Daoy (cell line): ENCODE measurements around the gene GZMB. TPM values are rescaled to one million over a fixed set of nuclear protein-coding genes. Genes with fewer than 3 reads are reported as not detected.
A peak's percentile ranks its signal among the peaks of the same experiment; 100 is the strongest.
"Not testable (repeated sequence)": the region's sequence is repeated elsewhere in the genome, so short reads cannot be mapped to it uniquely, and the experiment has no call there.

Experiments
- DNase-seq: peaks from one replicate; pipeline ENCODE4 v3.0.0-alpha.2; 2015; ENCODE audit warnings: low read depth
- total RNA-seq: library from RNA; depleted of rRNA; stranded (reverse); fragments of >200 nt; shearing (Covaris generic); gene quantifications from 2 replicates; pipeline ENCODE4 v1.2.3, GENCODE V29; 2014; rRNA removed

Gene GZMB, protein sequence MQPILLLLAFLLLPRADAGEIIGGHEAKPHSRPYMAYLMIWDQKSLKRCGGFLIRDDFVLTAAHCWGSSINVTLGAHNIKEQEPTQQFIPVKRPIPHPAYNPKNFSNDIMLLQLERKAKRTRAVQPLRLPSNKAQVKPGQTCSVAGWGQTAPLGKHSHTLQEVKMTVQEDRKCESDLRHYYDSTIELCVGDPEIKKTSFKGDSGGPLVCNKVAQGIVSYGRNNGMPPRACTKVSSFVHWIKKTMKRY
- not detected in 2 replicates for total RNA-seq

- no peak for DNase-seq
Observed at GRCh38 chr14:24634158-24634557, at the start of gene GZMB. TSS of gene GZMB (minus strand) at chr14:24634190. CDS start at chr14:24634160, 30 bp downstream.

DNA sequence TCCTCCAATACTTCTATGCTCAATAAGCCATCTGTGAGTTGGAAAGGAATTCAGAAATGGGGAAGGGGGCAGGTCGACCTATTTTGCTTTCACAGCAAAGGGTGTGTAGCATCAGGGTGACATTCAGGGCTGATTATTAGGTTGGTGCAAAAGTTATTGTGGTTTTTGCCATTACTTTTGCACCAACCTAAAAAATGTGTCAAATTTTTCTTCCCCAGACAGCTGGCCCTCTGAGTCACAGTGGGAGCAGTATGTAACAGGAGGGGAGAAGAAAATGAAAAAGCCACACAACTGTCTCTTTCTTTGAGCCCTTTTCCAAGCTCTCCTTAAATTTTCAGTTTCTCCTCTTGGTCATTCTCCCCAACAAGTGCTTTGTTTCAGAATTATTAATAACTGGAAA, 47.1 kb upstream of the GZMB start:
- no peak for DNase-seq

GRCh38 chr14:24680516-24680915, 46.5 kb upstream of the GZMB start:
- no peak for DNase-seq

DNA sequence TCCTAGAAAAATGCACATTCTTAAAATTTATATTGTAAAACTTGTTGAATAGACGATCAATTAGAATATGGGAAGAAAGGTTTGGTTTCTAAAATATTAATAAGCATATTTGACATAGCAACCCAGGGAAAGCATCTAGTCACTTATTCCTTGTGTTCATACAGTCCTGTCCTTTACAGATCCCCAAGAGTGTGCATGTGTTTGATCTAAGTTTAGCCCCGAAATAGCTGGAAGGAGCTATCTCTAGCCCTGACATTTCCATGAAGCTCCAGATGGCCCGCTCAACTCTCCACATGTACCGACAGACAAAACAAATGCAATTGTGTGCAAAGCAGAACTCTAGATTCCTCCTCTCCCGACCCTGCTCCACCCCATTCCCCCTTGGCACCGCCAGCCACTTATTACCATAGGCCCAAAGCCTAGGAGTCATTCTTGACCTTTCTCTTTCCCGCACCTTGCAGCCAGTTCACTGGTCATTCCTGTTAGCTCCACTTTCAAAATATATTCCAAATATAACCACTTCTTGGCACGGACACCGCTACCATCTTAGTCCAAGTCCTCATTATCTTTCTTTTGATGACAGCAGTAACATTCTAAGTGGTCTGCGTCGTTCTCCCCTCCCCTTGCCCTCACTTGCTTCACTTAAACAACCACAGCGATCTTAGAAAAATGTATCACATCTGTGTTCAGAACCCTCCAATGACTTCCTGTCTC, 45.4 kb upstream of the GZMB start:
- no peak for DNase-seq

DNA sequence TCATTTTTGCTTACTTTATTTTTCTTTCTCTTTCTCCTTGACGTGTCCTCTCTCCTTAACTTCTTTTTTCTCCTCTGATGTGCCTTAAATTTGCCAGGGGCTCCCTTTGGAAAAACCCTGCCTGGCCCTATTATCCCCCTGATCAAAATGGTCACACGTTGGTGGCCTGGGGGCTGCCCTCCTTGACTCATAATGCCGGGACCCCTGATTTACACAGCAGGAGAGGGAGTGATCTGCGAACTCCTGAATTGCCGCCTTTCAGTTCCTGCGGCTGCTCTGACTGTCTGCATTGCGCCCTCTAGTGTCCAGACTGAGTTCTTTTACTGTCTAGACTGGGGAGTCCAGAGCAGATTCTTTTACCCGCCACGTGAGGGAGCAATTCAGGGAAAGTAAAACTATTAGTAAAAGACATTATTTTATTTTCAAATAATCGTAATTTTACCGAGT, 44.8 kb upstream of the GZMB start:
- peak; percentile 83 for DNase-seq

- DNase-seq, result no peak
Observed at GRCh38 chr14:24677956-24678355, 44.0 kb upstream of the GZMB start.

DNA sequence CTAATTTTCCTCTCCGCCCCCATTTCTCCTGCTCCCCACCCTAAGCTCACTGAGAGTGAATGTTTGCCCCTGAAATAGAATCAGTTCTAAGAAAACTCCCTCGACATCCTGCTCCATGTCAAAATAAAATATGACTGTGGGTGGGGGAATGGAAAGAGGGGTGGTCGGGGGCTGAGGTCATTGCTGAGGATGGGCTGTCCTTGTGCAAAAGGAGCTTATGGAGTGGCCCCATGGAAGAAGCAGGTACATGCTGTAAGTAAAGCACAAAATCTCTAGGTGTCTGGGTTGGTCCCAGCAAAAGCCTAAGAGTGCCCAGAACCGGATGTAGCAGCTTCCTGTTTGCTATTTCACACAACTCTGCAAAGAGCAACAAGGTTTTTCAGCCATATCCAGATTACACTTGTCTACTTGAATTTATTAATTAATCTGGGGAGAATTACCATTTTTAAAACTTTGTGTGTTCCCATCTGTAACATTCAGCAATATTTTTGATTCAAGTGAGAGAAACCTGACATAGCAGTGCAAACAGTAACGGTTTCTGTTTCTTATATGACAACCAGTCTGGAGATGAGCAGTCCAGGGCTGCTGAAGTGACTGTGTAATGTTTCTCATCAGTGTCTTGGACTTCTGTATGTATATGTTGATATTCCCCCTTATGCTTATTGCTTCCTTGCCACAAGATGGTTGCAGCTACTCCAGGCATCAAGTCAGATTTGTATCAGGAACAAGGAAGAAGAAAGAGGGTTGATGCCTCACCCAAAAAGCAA, 40.4 kb upstream of the GZMB start:
- no peak for DNase-seq

DNA sequence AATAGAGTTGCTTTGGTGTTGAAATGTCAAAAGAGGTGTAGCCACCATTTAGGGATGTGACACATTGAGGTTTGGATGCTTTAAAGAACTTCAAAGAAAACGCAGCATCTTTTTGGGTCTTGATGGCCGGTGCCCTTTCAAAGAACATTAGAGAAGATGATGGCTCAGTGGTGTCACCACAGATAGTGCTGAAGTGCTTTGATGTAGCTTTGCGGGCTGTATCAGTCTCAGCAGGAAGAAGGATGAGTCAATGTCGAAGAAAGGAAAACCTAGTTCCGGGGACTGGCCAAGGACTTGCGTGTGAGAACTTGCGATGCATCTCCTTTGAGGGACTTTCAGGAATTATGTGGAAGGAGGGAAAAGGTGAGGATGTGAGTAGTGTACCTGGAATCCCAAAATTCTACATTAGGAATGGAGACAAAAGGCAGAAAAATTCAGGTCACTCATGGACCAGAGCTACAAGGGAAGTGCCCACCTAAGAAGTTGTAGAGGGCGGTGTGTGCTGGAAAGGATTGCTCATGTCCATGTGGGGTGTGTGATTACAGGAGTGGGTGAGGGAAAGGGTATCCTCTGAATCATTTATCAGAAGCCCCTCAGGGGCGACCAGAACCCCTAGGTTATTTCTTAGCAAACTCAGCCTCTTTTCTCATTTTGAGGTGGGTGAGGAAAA, 39.7 kb upstream of the GZMB start:
- DNase-seq, result no peak

GRCh38 chr14:24673059-24673458, 39.1 kb upstream of the GZMB start:
- no peak for DNase-seq

DNA sequence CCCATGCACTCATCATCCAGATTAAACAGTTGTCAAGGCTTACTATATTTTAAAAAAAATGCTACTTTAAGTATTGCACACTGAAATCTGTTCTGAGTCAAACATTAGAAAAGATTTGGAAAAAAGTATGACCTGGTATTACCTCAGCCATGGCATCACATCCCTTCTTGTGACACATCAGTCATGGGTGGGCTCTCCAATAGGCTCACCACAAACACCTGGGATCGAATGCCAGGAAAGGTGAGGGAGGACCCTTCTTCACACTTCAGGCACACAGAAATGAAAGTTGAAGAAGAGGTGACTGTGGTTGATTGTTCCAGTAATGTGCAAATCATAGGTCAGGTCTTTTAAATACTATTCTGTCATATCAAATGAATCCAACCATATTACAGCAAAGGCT, 36.6 kb upstream of the GZMB start:
- no peak for DNase-seq

- no peak for DNase-seq
Observed at GRCh38 chr14:24669651-24670050, 35.7 kb upstream of the GZMB start.

- no peak for DNase-seq
Observed at GRCh38 chr14:24665440-24665991, 31.5 kb upstream of the GZMB start.

DNA sequence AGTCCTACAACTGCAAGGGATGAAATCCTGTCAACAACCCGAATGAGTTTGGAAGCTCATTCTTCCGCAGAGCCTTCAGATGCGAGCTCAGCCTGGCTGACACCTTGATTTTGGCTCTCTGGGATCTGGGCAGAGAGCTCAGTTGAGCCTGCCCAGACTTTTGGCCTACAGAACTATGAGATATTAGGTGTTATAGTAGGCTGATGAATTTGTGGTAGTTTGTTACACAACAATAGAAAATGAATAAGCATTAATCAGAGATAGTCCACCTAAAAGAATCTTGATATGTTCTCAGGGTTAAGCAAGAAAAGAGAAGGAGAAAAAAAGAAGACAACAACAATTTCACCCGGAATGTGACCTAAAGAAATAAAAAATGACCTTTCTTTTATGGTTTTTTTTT, 30.4 kb upstream of the GZMB start:
- DNase-seq, result no peak

DNA sequence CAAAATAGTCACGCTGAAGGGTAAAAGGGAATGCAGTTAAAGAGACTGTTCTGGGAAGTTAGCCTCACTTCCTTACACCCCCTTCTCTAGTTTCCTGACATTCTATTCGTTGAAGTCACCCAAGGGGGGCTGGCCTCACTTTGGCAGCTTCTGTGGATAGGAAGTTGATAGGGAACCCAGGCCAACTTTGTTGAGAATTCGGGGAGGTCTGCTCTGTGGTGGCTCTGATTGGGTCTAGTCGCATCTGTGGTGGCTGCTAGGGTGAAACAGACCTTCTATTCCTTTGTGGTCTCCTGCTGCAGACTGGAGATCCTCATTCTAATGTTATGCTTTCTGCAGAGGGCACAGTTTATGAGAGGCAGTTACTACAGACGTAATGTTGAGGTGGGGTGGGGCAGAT, 28.8 kb upstream of the GZMB start:
- DNase-seq, result no peak

DNA sequence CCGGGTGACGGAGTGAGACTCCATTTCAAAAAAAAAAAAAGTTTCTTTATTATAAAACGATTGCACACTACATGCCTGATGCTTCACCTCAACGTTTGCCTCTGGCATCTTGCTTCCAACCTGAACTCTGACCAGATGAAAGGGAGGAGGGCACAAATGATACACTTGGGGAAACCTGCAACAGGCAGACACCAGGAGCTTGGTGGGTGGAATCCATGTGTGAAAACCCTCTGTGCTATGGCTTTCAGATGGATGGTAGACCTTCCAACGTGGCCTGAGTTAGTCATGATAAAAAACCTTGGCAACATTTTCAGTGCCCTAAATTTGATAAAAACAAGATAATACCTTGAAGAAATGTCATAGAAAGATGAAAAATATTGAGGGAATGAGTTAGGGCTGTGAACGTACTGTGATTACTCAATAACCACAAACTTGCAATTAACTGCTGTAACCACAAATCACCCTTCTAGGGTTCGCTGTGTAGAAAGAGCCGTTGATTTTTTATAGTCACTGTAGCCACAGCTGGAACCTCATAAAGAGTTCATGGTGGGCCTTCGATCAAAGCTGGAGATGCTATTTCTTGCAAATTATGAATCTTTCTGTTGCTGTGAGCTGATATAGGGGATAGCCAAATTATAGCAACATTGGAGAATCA, 26.1 kb upstream of the GZMB start:
- no peak for DNase-seq

GRCh38 chr14:24648361-24648760, 14.4 kb upstream of the GZMB start:
- DNase-seq, result not testable (repeated sequence)

DNA sequence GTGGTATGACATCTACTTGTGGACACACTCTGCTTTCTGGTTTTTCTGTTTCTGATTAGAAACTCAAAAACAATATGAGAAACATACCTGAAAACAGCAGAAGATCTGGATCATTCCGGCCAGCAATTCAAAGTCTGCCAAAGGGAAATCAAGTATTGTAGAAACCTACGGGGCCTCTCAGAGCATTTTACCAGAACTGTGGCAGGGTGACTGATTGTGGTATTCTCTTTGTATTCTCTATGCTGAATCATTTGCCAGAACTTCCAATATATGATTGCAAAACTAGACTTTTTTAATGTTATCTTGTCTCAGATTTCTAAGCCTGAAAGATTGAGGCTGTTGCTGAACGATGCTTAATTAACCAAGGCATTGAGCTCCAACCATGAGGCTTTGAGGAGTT, 5.9 kb upstream of the GZMB start:
- no peak for DNase-seq

- no peak for DNase-seq
Observed at GRCh38 chr14:24639270-24639669, 5.3 kb upstream of the GZMB start.

DNA sequence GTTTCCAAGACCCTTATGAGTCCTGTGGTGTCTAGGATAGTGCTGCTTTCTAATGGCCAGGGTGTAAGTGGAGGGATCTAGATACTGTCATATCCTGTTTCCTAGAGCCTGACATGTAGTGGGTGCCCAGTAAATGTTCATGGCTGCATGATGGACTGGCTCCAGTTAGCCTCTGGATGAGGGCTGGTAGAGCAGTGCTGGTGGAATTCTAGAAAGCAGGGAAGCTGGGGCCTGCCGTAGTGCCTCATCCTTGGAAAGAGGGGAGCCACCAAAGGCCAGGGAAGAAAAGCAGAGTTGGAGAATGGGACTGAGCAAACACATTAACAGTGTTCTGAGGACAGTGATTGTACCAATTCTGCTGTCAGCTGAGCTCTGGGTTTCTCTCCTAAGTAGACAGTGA, 637 bp downstream of the GZMB start:
- no peak for DNase-seq

DNA sequence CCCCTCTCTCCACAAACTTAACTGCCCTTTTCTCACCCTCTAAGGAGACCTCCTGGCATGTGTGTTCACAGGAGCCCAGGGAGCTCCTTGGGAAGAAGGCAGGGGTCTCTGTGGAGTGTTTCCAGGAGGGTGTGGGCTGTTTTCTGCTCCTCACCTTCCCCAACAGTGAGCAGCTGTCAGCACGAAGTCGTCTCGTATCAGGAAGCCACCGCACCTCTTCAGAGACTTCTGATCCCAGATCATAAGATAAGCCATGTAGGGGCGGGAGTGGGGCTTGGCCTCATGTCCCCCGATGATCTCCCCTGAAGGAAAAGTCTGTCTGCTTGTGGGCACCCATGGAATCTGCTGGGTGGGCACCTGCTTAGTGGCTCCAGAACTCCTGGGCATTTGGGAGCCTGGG, 1.2 kb downstream of the GZMB start:
- no peak for DNase-seq

DNA sequence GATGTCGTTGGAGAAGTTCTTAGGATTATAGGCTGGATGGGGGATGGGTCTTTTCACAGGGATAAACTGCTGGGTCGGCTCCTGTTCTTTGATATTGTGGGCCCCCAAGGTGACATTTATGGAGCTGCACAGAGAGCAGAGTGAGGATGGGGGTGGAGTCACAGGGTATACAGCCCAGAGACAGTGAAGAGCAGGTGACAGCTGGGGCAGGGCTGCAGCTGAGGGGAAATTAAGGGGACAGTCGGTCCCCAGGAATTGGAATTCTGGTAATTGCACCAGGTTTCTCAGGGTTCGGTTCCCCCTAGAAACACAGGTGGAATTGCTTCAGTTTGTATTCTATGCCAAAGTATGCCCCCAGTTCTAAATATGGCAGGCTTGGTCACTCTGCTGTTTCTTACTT, 1.7 kb downstream of the GZMB start:
- no peak for DNase-seq
